HCT116 (cell line): ENCODE measurements around the gene GRIP1. TPM values are rescaled to one million over a fixed set of nuclear protein-coding genes. Genes with fewer than 3 reads are reported as not detected.

Experiments
- ATAC-seq: fragments of 200-7000 bp; cut with Tn5 transposase; 2 replicates; pipeline ENCODE4 v1.9.1; 2020; ENCODE audit warnings: mild to moderate bottlenecking, moderate library complexity
- BruUV-seq: library from RNA; stranded (reverse); fragments of 400-500 nt; replicated peaks from 2 replicates; lab custom pipeline; 2021; lab: Mats Ljungman, UMichigan
- CTCF ChIA-PET: fragments of 300-600 bp; sonication (Branson Sonifier 250); formaldehyde crosslinking; loops from one replicate; lab custom pipeline; 2021; ENCODE audit warnings: antibody characterized with exemption; lab: Charles Lee
- POLR2A ChIA-PET: fragments of 300-600, 350-600 bp; sonication (Branson Sonifier 250); formaldehyde crosslinking; loops from one replicate; lab custom pipeline; 2021; ENCODE audit warnings: antibody characterized with exemption; lab: Charles Lee
- RAD21 ChIA-PET, 2 experiments: fragments of 300-600 bp; sonication (Branson Sonifier 250); formaldehyde crosslinking; loops; one replicate each; lab custom pipeline; 2023; ENCODE audit warnings: low total read pairs in 2 of 2; ENCODE audit not compliant: uncharacterized antibody in 2 of 2, unreplicated experiment in 2 of 2, low non-redundant PET in 1 of 2; lab: Charles Lee
- DNase-seq: peaks from one replicate; pipeline ENCODE4 v3.0.0-alpha.2; 2010; ENCODE audit warnings: low read depth, low spot score
- H2AFZ ChIP-seq: fragments of 200-600 bp; shearing (Covaris generic), sonication (generic); 2 replicates; pipeline ENCODE4 v1.6.1; 2017; ENCODE audit warnings: low read depth, mixed run types, mixed read lengths, antibody characterized with exemption, low read length; ENCODE audit not compliant: poor library complexity, severe bottlenecking
- H3K27ac ChIP-seq: 2 replicates; pipeline ENCODE4 v1.5.1; 2012; ENCODE audit warnings: low read depth, low read length
- H3K27me3 ChIP-seq: fragments of 200-600 bp; sonication (generic); 2 replicates; pipeline ENCODE4 v1.6.1; 2016; ENCODE audit warnings: mixed run types, low read length, mixed read lengths; ENCODE audit not compliant: insufficient read depth
- H3K36me3 ChIP-seq, 2 experiments: fragments of 200-500 bp in 1 of 2; fragments of 200-600 bp in 1 of 2; sonication (Bioruptor generic) in 1 of 2; sonication (generic) in 1 of 2; 2 replicates each; pipeline versions ENCODE4 v1.5.1 to v1.6.1; 2014 to 2016; ENCODE audit warnings: low read length in 2 of 2, inconsistent platforms in 1 of 2, mixed read lengths in 1 of 2, mixed run types in 1 of 2; ENCODE audit not compliant: insufficient read depth in 2 of 2, control insufficient read depth in 1 of 2
- H3K4me1 ChIP-seq, 2 experiments: fragments of 200-600 bp in 1 of 2; sonication (generic) in 1 of 2; 2 replicates each; pipeline versions ENCODE4 v1.5.1 to v1.6.1; 2012 to 2017; ENCODE audit warnings: low read length in 2 of 2, inconsistent platforms in 1 of 2, mild to moderate bottlenecking in 1 of 2, mixed read lengths in 1 of 2, mixed run types in 1 of 2, moderate library complexity in 1 of 2; ENCODE audit not compliant: insufficient read depth in 2 of 2, control insufficient read depth in 1 of 2
- H3K4me2 ChIP-seq: fragments of 200-600 bp; sonication (generic); 2 replicates; pipeline ENCODE4 v1.6.1; 2017; ENCODE audit warnings: mixed run types, low read length, mixed read lengths
- H3K4me3 ChIP-seq, 2 experiments: fragments of 200-600 bp in 1 of 2; sonication (generic) in 1 of 2; replicated peaks in 1 of 2; 2 replicates each; pipeline ENCODE4 v1.5.1; 2011 to 2016; ENCODE audit warnings: low read length in 2 of 2, control low read depth in 1 of 2, low read depth in 1 of 2, mild to moderate bottlenecking in 1 of 2, mixed read lengths in 1 of 2, mixed run types in 1 of 2
- H3K79me2 ChIP-seq: fragments of 200-600 bp; sonication (generic); 2 replicates; pipeline ENCODE4 v1.6.1; 2017; ENCODE audit warnings: mild to moderate bottlenecking, mixed run types, low read length, moderate library complexity, mixed read lengths; ENCODE audit not compliant: insufficient read depth
- H3K9ac ChIP-seq: fragments of 200-600 bp; sonication (generic); 2 replicates; pipeline ENCODE4 v1.6.1; 2016; ENCODE audit warnings: low read length, mixed read lengths
- H3K9me2 ChIP-seq: fragments of 200-600 bp; sonication (generic), shearing (Covaris generic); 2 replicates; pipeline ENCODE4 v1.6.1; 2017; ENCODE audit warnings: mixed run types, mild to moderate bottlenecking, moderate library complexity; ENCODE audit not compliant: insufficient read depth
- H3K9me3 ChIP-seq, 2 experiments: fragments of 200-500 bp in 1 of 2; fragments of 200-600 bp in 1 of 2; sonication (Bioruptor generic) in 1 of 2; sonication (generic) in 1 of 2; 2 replicates each; pipeline ENCODE4 v1.6.1; 2014 to 2017; ENCODE audit warnings: low read length in 2 of 2, mixed read lengths in 2 of 2, inconsistent platforms in 1 of 2, low read depth in 1 of 2, mild to moderate bottlenecking in 1 of 2, mixed run types in 1 of 2, moderate library complexity in 1 of 2; ENCODE audit not compliant: control insufficient read depth in 1 of 2, insufficient read depth in 1 of 2
- H4K20me1 ChIP-seq: fragments of 200-600 bp; sonication (generic), shearing (Covaris generic); 2 replicates; pipeline ENCODE4 v1.6.1; 2017; ENCODE audit warnings: mixed run types, mild to moderate bottlenecking, moderate library complexity; ENCODE audit not compliant: insufficient read depth
- ATF3 ChIP-seq: IDR thresholded peaks from 2 replicates; pipeline ENCODE4 v1.6.1; 2012
- CBX3 ChIP-seq: IDR thresholded peaks from 2 replicates; pipeline ENCODE4 v1.6.1; 2012; ENCODE audit warnings: low read depth
- CTCF ChIP-seq, 3 experiments: fragments of 200-600 bp in 1 of 3; sonication (generic) in 1 of 3; IDR thresholded peaks in 2 of 3; conservative IDR thresholded peaks in 1 of 3; 2 replicates each; pipeline ENCODE4 v1.5.1; 2012 to 2017; ENCODE audit warnings: low read depth in 2 of 3, low read length in 2 of 3, antibody characterized with exemption in 1 of 3, borderline replicate concordance in 1 of 3, control low read depth in 1 of 3, mild to moderate bottlenecking in 1 of 3, mixed read lengths in 1 of 3, mixed run types in 1 of 3, moderate library complexity in 1 of 3; ENCODE audit not compliant: insufficient read depth in 1 of 3
- FOSL1 ChIP-seq: IDR thresholded peaks from 2 replicates; pipeline ENCODE4 v1.6.1; 2012; ENCODE audit warnings: low read depth
- REST ChIP-seq: IDR thresholded peaks from 2 replicates; pipeline ENCODE4 v1.6.1; 2012; ENCODE audit warnings: low read depth
- SP1 ChIP-seq: IDR thresholded peaks from 2 replicates; pipeline ENCODE4 v1.6.1; 2012; ENCODE audit warnings: low read depth
- intact Hi-C: fragments of 100-400 bp; cut with micrococcal nuclease; formaldehyde crosslinking; loops from 2 replicates; pipeline ENCODE4 v1.10.0; 2022
- total RNA-seq: library from RNA; stranded (reverse); gene quantifications from one replicate; pipeline ENCODE4 v1.2.1, GENCODE V29; 2021; ENCODE audit not compliant: unreplicated experiment

GRIP1 gene
- total RNA-seq, 1 experiment from 2014 or later: not detected

GRCh38 chr12:66497008-66497897 is 181.6 kb downstream of the GRIP1 start:
- Histone ChIP-seq H3K27ac (no peak overlapping the region), H3K9me2 (no peaks in the 10 kb centered on the region), H3K79me2 (no peaks in the 10 kb centered on the region), H3K4me3 (no peak overlapping the region), H3K4me1 (no peaks in the 10 kb centered on the region), H3K36me3 (no peaks in the 10 kb centered on the region), H2AFZ (no peak overlapping the region), H3K9me3 (no peaks in the 10 kb centered on the region), H3K4me2 (no peak overlapping the region), H3K27me3 (peaks cover 33% of the 10 kb centered on the region), H4K20me1 (no peaks in the 10 kb centered on the region), H3K9ac (no peak overlapping the region)
- BruUV-seq: no TSS peak
- DNase-seq: no peak
- POLR2A ChIA-PET: no interaction called here
- RAD21 ChIA-PET: no interaction called here
- no peak for ATAC-seq
- no peak for TF ChIP-seq SP1
- TF ChIP-seq FOSL1: no peak
- TF ChIP-seq REST: no peak
- TF ChIP-seq CTCF (IDR thresholded peaks at IDR 0.05 in 2 of 3, conservative IDR thresholded peaks at IDR 0.05 in 1 of 3; ENCODE audit: borderline replicate concordance in 1 of 3, insufficient read depth in 1 of 3, low read depth in 2 of 3, low read length in 2 of 3): no peak
- TF ChIP-seq ATF3: no peak
- no peak for TF ChIP-seq CBX3
- intact Hi-C loops: no loop called here
- CTCF ChIA-PET: no interaction called here
